Superior temporal gyrus (tissue), 1 donor: ENCODE measurements around the gene TUBGCP3.

Experiments used
- DNase-seq: peaks from one replicate; pipeline ENCODE4 v3.0.0-alpha.2; 2016; ENCODE audit errors: extremely low spot score

TUBGCP3 gene

GRCh38 chr13:112442483-112443090, 145.4 kb downstream of the TUBGCP3 start:
- no peak for DNase-seq

GRCh38 chr13:112441779-112442310, 146.1 kb downstream of the TUBGCP3 start:
- no peak for DNase-seq

GRCh38 chr13:112441226-112441625, 146.7 kb downstream of the TUBGCP3 start:
- DNase-seq, result no peak

GRCh38 chr13:112438515-112438914, 149.4 kb downstream of the TUBGCP3 start:
- no peak for DNase-seq

GRCh38 chr13:112438094-112438493, 149.9 kb downstream of the TUBGCP3 start:
- no peak for DNase-seq

- DNase-seq, result no peak
Measured at GRCh38 chr13:112435973-112436372, 152.0 kb downstream of the TUBGCP3 start.
